K562 (cell line): ENCODE results near the gene CD46. TPM values are rescaled to one million over a fixed set of nuclear protein-coding genes. Genes with fewer than 3 reads are reported as not detected.

ENCODE experiments used
- ARID2 ChIP-seq: fragments of 450-650 bp; IDR thresholded peaks from 2 replicates; pipeline ENCODE4 v1.6.1; 2017; ENCODE audit warnings: antibody characterized with exemption, mild to moderate bottlenecking
- DDX20 ChIP-seq: fragments of 450-650 bp; IDR thresholded peaks from 2 replicates; pipeline ENCODE4 v1.6.1; 2016; ENCODE audit warnings: missing genetic modification characterization, low read depth, mild to moderate bottlenecking, missing compliant biosample characterization, moderate library complexity
- FOXJ3 ChIP-seq: sonication (generic); formaldehyde crosslinking; IDR thresholded peaks from 2 replicates; pipeline ENCODE4 v1.4.0; 2020; ENCODE audit warnings: mild to moderate bottlenecking, missing genetic modification reagents
- GATAD2A ChIP-seq: fragments of 450-650 bp; IDR thresholded peaks from 2 replicates; pipeline ENCODE4 v1.6.1; 2017
- LCOR ChIP-seq: sonication (generic); formaldehyde crosslinking; IDR thresholded peaks from 2 replicates; pipeline ENCODE4 v1.8.0; 2022; ENCODE audit warnings: mild to moderate bottlenecking, missing genetic modification reagents
- MAFG ChIP-seq: fragments of 450-650 bp; conservative IDR thresholded peaks from 2 replicates; pipeline ENCODE4 v1.6.1; 2016; ENCODE audit warnings: missing genetic modification characterization, missing compliant biosample characterization
- NBN ChIP-seq: fragments of 450-650 bp; IDR thresholded peaks from 2 replicates; pipeline ENCODE4 v1.6.1; 2016; ENCODE audit warnings: low read depth, mild to moderate bottlenecking
- NFATC3 ChIP-seq: fragments of 450-650 bp; IDR thresholded peaks from 2 replicates; pipeline ENCODE4 v1.6.1; 2017; ENCODE audit warnings: mild to moderate bottlenecking
- NFIC ChIP-seq: fragments of 450-650 bp; IDR thresholded peaks from 2 replicates; pipeline ENCODE4 v1.6.1; 2017; ENCODE audit warnings: mild to moderate bottlenecking, inconsistent platforms
- NR4A1 ChIP-seq, 2 experiments: fragments of 250-450 bp in 1 of 2; fragments of 450-650 bp in 1 of 2; sonication (Bioruptor Pico) in 1 of 2; IDR thresholded peaks; 2 replicates each; pipeline versions ENCODE4 v1.4.0 to v1.6.1; 2016 to 2020; ENCODE audit warnings: mild to moderate bottlenecking in 2 of 2, missing compliant biosample characterization in 1 of 2, missing genetic modification characterization in 1 of 2, moderate library complexity in 1 of 2
- PRPF4 ChIP-seq: fragments of 200-400 bp; formaldehyde crosslinking; IDR thresholded peaks from one replicate; pipeline ENCODE4 v1.6.1; 2017; ENCODE audit warnings: low read length, low read depth, mild to moderate bottlenecking; ENCODE audit not compliant: insufficient read depth, poor library complexity, severe bottlenecking
- SIRT6 ChIP-seq: IDR thresholded peaks from one replicate; pipeline ENCODE4 v1.6.1; 2012; ENCODE audit warnings: low read depth, mild to moderate bottlenecking, control low read depth, inconsistent platforms, low read length, moderate library complexity
- SP2 ChIP-seq: IDR thresholded peaks from 2 replicates; pipeline ENCODE4 v1.6.1; 2011; ENCODE audit warnings: mild to moderate bottlenecking, low read depth, low read length, moderate library complexity; ENCODE audit not compliant: poor library complexity, severe bottlenecking; ENCODE audit errors: extremely low read depth
- THAP7 ChIP-seq: fragments of 250-450 bp; sonication (Bioruptor Pico); IDR thresholded peaks from 2 replicates; pipeline ENCODE4 v1.5.0; 2021
- ZFP30 ChIP-seq: fragments of 250-450 bp; sonication (Bioruptor Pico); IDR thresholded peaks from 2 replicates; pipeline ENCODE4 v1.8.0; 2022; ENCODE audit warnings: moderate library complexity, mild to moderate bottlenecking, inconsistent platforms, borderline replicate concordance
- ZNF785 ChIP-seq: fragments of 250-450 bp; sonication (Bioruptor Pico); IDR thresholded peaks from 2 replicates; pipeline ENCODE4 v1.4.0; 2020; ENCODE audit warnings: mild to moderate bottlenecking
- polyA plus RNA-seq, 8 experiments: library from polyadenylated mRNA; depleted of rRNA in 4 of 8; stranded (reverse) in 5 of 8; unstranded in 3 of 8; fragments of >200 nt; fragmentation: Nextera tagmentation in 2 of 8; fragmentation: Illumina TruSeq in 1 of 8; extraction: Ambion mirVana in 2 of 8; extraction: Trizol in 1 of 8; gene quantifications; 2 replicates each; pipeline versions ENCODE4 v1.2.1 to v1.2.3, GENCODE V29; 2011 to 2014; ENCODE audit warnings: inconsistent platforms in 1 of 8, missing spikeins in 1 of 8
- total RNA-seq, 7 experiments: library from RNA; depleted of rRNA in 6 of 7; stranded (reverse); fragments of >200 nt in 6 of 7; fragmentation: Illumina TruSeq in 2 of 7; extraction: Trizol in 2 of 7; gene quantifications; 2 replicates each; pipeline versions ENCODE4 v1.2.1 to v1.2.3, GENCODE V29; 2011 to 2021; ENCODE audit warnings: low replicate concordance in 1 of 7
- TF ChIP-seq, protein P1 (sequence below): fragments of 450-650 bp; formaldehyde crosslinking; IDR thresholded peaks from 2 replicates; pipeline ENCODE4 v1.4.0; 2020; ENCODE audit warnings: mild to moderate bottlenecking, moderate library complexity
- TF ChIP-seq, protein P2 (sequence below): fragments of 150-350 bp; IDR thresholded peaks from 2 replicates; pipeline ENCODE4 v1.6.1; 2014; ENCODE audit warnings: low read depth, mild to moderate bottlenecking, low read length, borderline replicate concordance
- TF ChIP-seq, protein P3 (sequence below), 2 experiments: fragments of 450-650 bp in 1 of 2; sonication (generic) in 1 of 2; formaldehyde crosslinking in 1 of 2; IDR thresholded peaks in 1 of 2; conservative IDR thresholded peaks in 1 of 2; 2 replicates each; pipeline versions ENCODE4 v1.6.1 to v1.8.1; 2016 to 2023; ENCODE audit warnings: mild to moderate bottlenecking in 2 of 2, moderate library complexity in 2 of 2, inconsistent platforms in 1 of 2, missing genetic modification reagents in 1 of 2

Gene CD46
- total and polyA plus RNA-seq, 9 of the 15 experiments (the other 6 are each of a cell fraction or from before 2014, with no cell fraction given), result 87.9 to 374 (median 156) TPM

GRCh38 chr1:207838156-207839082, 86.6 kb downstream of the CD46 start (continued):
- TF ChIP-seq, protein P1, sequence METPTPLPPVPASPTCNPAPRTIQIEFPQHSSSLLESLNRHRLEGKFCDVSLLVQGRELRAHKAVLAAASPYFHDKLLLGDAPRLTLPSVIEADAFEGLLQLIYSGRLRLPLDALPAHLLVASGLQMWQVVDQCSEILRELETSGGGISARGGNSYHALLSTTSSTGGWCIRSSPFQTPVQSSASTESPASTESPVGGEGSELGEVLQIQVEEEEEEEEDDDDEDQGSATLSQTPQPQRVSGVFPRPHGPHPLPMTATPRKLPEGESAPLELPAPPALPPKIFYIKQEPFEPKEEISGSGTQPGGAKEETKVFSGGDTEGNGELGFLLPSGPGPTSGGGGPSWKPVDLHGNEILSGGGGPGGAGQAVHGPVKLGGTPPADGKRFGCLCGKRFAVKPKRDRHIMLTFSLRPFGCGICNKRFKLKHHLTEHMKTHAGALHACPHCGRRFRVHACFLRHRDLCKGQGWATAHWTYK, result 0 out of 2 replicates have a peak, but pooled peaks have one; percentile 1
- TF ChIP-seq THAP7 (CRISPR knock-in tag) (0 out of 2 replicates have a peak, but pooled peaks have one; percentile 47), ZFP30 (CRISPR knock-in tag) (no peak), NR4A1 (CRISPR knock-in tag; IDR thresholded peaks at IDR 0.05) (no peak), NR4A1 (tag; IDR thresholded peaks at IDR 0.05) (0 out of 2 replicates have a peak, but pooled peaks have one; percentile 61), NFATC3 (no peak), GATAD2A (no peak), ARID2 (no peak), ZNF785 (CRISPR knock-in tag) (no peak), NBN (no peak), SP2 (no peak), SIRT6 (no peak), NFIC (0 out of 2 replicates have a peak, but pooled peaks have one; percentile 13), FOXJ3 (CRISPR knock-in tag) (no peak), PRPF4 (no peak), DDX20 (no peak), MAFG (no peak), LCOR (no peak)
- TF ChIP-seq, protein P2, sequence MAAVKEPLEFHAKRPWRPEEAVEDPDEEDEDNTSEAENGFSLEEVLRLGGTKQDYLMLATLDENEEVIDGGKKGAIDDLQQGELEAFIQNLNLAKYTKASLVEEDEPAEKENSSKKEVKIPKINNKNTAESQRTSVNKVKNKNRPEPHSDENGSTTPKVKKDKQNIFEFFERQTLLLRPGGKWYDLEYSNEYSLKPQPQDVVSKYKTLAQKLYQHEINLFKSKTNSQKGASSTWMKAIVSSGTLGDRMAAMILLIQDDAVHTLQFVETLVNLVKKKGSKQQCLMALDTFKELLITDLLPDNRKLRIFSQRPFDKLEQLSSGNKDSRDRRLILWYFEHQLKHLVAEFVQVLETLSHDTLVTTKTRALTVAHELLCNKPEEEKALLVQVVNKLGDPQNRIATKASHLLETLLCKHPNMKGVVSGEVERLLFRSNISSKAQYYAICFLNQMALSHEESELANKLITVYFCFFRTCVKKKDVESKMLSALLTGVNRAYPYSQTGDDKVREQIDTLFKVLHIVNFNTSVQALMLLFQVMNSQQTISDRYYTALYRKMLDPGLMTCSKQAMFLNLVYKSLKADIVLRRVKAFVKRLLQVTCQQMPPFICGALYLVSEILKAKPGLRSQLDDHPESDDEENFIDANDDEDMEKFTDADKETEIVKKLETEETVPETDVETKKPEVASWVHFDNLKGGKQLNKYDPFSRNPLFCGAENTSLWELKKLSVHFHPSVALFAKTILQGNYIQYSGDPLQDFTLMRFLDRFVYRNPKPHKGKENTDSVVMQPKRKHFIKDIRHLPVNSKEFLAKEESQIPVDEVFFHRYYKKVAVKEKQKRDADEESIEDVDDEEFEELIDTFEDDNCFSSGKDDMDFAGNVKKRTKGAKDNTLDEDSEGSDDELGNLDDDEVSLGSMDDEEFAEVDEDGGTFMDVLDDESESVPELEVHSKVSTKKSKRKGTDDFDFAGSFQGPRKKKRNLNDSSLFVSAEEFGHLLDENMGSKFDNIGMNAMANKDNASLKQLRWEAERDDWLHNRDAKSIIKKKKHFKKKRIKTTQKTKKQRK, result no peak
- TF ChIP-seq, protein P3, sequence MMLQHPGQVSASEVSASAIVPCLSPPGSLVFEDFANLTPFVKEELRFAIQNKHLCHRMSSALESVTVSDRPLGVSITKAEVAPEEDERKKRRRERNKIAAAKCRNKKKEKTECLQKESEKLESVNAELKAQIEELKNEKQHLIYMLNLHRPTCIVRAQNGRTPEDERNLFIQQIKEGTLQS (IDR thresholded peaks at IDR 0.05), result no peak
- TF ChIP-seq, protein P3 (CRISPR knock-in tag; conservative IDR thresholded peaks at IDR 0.05), result no peak
